ENCODE results near the gene CT45A7. TPM values are rescaled to one million over a fixed set of nuclear protein-coding genes. Genes with fewer than 3 reads are reported as not detected.
"Not testable (repeated sequence)": the region's sequence is repeated elsewhere in the genome, so short reads cannot be mapped to it uniquely, and the experiment has no call there.

CT45A7 gene
- not detected in 2 replicates for total RNA-seq

- not testable (repeated sequence) for DNase-seq (ENCODE audit: low read depth, low spot score)
Observed at GRCh38 chrX:135837180-135837579, at the start of gene CT45A7. TSS of gene CT45A7 (minus strand) at chrX:135837280. CDS start at chrX:135833533, 3,747 bp downstream.

- not testable (repeated sequence) for DNase-seq (ENCODE audit: low read depth, low spot score)
Observed at GRCh38 chrX:135882741-135883140, 45.7 kb upstream of the CT45A7 start.

GRCh38 chrX:135871712-135872111 is 34.6 kb upstream of the CT45A7 start, which contains the start of gene CT45A9:
TSS of gene CT45A9 (minus strand) at chrX:135871812. CDS start at chrX:135868061, 3,751 bp downstream.
- DNase-seq (ENCODE audit: low read depth, low spot score), result not testable (repeated sequence)

- DNase-seq (ENCODE audit: low read depth, low spot score), result not testable (repeated sequence)
Observed at GRCh38 chrX:135854438-135854837, 17.4 kb upstream of the CT45A7 start, which contains the start of gene CT45A8. TSS of gene CT45A8 (minus strand) at chrX:135854538. CDS start at chrX:135850783, 3,755 bp downstream.

GRCh38 chrX:135819912-135820311 is 17.2 kb downstream of the CT45A7 start, which contains the start of gene CT45A2:
TSS of gene CT45A2 (minus strand) at chrX:135820012. CDS start at chrX:135816265, 3,747 bp downstream.
- not testable (repeated sequence) for DNase-seq (ENCODE audit: low read depth, low spot score)

GRCh38 chrX:135802687-135803086 is 34.4 kb downstream of the CT45A7 start, which contains the start of gene CT45A6:
TSS of gene CT45A6 (minus strand) at chrX:135802787. CDS start at chrX:135798993, 3,794 bp downstream.
- DNase-seq (ENCODE audit: low read depth, low spot score), result not testable (repeated sequence)

- not testable (repeated sequence) for DNase-seq (ENCODE audit: low read depth, low spot score)
Observed at GRCh38 chrX:135785403-135785802, 51.7 kb downstream of the CT45A7 start, which contains the start of gene CT45A5. TSS of gene CT45A5 (minus strand) at chrX:135785503. CDS start at chrX:135781729, 3,774 bp downstream.

Other genes with a start within 250 kb of the CT45A7 start
- gene CT45A1, start 123.6 kb downstream of the CT45A7 start, total RNA-seq, result not detected in 2 replicates
- gene CT45A3, start 69.1 kb downstream of the CT45A7 start, total RNA-seq, result not detected in 2 replicates
- not detected in 2 replicates for gene CT45A5, start 51.8 kb downstream of the CT45A7 start, total RNA-seq
- not detected in 2 replicates for gene CT45A6, start 34.5 kb downstream of the CT45A7 start, total RNA-seq
- not detected in 2 replicates for gene CT45A2, start 17.3 kb downstream of the CT45A7 start, total RNA-seq
- gene CT45A8, start 17.3 kb upstream of the CT45A7 start, total RNA-seq, result not detected in 2 replicates
- gene CT45A9, start 34.5 kb upstream of the CT45A7 start, total RNA-seq, result not detected in 2 replicates
- gene CT45A10, start 56.2 kb upstream of the CT45A7 start, total RNA-seq, result not detected in 2 replicates
- gene SAGE1, start 56.4 kb upstream of the CT45A7 start, total RNA-seq, result not detected in 2 replicates
- 6.3 and 9.2 TPM in 2 replicates for gene MMGT1, start 136.7 kb upstream of the CT45A7 start, total RNA-seq
- gene SLC9A6, start 148.2 kb upstream of the CT45A7 start, total RNA-seq, result 18.3 and 21.1 TPM in 2 replicates